Neural progenitor cell (in vitro differentiated cells): ENCODE measurements around the gene TMEM51.

ENCODE experiments used
- EZH2 ChIP-seq: fragments of 200-600 bp; sonication (generic); IDR thresholded peaks from 2 replicates; pipeline ENCODE4 v1.6.1; 2017; ENCODE audit warnings: antibody characterized with exemption, mild to moderate bottlenecking, moderate library complexity
- EZH2phosphoT487 ChIP-seq: fragments of 200-600 bp; sonication (generic); IDR thresholded peaks from 2 replicates; pipeline ENCODE4 v1.6.1; 2017; ENCODE audit warnings: antibody characterized with exemption
- TF ChIP-seq, protein P1 (sequence below): fragments of 200-600 bp; sonication (generic); IDR thresholded peaks from 2 replicates; pipeline ENCODE4 v1.5.1; 2017; ENCODE audit warnings: antibody characterized with exemption, mild to moderate bottlenecking

DNA sequence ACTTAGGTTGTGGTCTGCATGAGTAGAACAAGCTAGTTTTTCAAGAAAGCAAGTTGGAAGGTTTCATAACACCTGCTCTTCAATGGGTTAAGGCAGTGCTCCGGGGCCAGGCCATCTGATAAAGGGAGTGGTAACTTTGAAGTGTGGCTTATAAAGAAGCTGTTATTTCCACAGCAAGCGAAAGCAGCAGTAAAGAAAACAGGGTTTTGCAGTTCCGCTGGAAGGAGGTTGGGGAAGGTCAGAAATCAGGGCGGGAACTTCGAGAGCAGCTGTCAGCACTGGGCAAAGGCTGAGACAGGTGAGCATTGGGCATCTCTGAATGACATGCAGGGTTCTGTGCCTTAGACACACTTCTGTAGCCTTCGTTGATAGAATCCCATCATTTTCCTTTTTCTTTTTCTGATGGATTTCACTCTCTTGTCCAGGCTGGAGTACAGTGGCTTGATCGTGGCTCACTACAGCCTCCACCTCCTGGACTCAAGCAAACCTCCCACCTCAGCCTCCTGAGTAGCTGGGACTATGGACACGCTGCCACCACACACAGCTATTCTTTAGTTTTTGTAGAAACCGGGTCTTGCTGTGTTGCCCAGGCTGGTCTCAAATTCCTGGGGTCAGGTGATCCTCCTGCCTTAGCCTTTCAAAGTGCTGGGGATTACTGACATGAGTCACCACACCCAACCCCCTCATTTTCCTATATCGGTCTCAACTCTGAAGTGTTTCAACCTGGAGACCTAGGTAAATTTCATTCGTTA, 20.5 kb downstream of the TMEM51 start:
- TF ChIP-seq, protein P1, sequence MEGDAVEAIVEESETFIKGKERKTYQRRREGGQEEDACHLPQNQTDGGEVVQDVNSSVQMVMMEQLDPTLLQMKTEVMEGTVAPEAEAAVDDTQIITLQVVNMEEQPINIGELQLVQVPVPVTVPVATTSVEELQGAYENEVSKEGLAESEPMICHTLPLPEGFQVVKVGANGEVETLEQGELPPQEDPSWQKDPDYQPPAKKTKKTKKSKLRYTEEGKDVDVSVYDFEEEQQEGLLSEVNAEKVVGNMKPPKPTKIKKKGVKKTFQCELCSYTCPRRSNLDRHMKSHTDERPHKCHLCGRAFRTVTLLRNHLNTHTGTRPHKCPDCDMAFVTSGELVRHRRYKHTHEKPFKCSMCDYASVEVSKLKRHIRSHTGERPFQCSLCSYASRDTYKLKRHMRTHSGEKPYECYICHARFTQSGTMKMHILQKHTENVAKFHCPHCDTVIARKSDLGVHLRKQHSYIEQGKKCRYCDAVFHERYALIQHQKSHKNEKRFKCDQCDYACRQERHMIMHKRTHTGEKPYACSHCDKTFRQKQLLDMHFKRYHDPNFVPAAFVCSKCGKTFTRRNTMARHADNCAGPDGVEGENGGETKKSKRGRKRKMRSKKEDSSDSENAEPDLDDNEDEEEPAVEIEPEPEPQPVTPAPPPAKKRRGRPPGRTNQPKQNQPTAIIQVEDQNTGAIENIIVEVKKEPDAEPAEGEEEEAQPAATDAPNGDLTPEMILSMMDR = no peak
- TF ChIP-seq EZH2 (no peak), EZH2phosphoT487 (no peak)
